Endothelial cell (in vitro differentiated cells): ENCODE results near the gene NCBP3. TPM values are rescaled to one million over a fixed set of nuclear protein-coding genes. Genes with fewer than 3 reads are reported as not detected.

Source experiments
- DNase-seq: peaks from one replicate; pipeline ENCODE4 v3.0.0; 2021; ENCODE audit warnings: low spot score
- H3K27ac Mint-ChIP-seq: one replicate; pipeline ENCODE4 v1.8.0; 2021; ENCODE audit warnings: mixed read lengths, inconsistent platforms; ENCODE audit not compliant: unreplicated experiment
- H3K27me3 Mint-ChIP-seq: one replicate; pipeline ENCODE4 v1.8.0; 2021; ENCODE audit warnings: mild to moderate bottlenecking, moderate library complexity, mixed read lengths, inconsistent platforms; ENCODE audit not compliant: unreplicated experiment
- H3K36me3 Mint-ChIP-seq: one replicate; pipeline ENCODE4 v1.8.0; 2021; ENCODE audit warnings: mild to moderate bottlenecking, low read depth, mixed read lengths, inconsistent platforms; ENCODE audit not compliant: unreplicated experiment
- H3K4me1 Mint-ChIP-seq: one replicate; pipeline ENCODE4 v1.8.0; 2021; ENCODE audit warnings: mild to moderate bottlenecking, mixed read lengths, inconsistent platforms; ENCODE audit not compliant: unreplicated experiment
- H3K4me3 Mint-ChIP-seq: one replicate; pipeline ENCODE4 v1.8.0; 2021; ENCODE audit warnings: mild to moderate bottlenecking, mixed read lengths, inconsistent platforms; ENCODE audit not compliant: unreplicated experiment
- H3K9me3 Mint-ChIP-seq: one replicate; pipeline ENCODE4 v1.8.0; 2021; ENCODE audit warnings: mixed read lengths, inconsistent platforms; ENCODE audit not compliant: unreplicated experiment
- CTCF ChIP-seq: fragments of 200-600 bp; sonication (generic); IDR thresholded peaks from one replicate; pipeline ENCODE4 v1.5.0; 2021; ENCODE audit warnings: antibody characterized with exemption; ENCODE audit not compliant: unreplicated experiment
- total RNA-seq: library from RNA; stranded (reverse); fragmentation: NEBNext Ultra II Directional; extraction: Animal tissue kit (Norgen Biotek cat#: 25700); gene quantifications from one replicate; pipeline ENCODE4 v1.2.1, GENCODE V29; 2021; ENCODE audit not compliant: unreplicated experiment

NCBP3 gene
- total RNA-seq, 1 donor from 2014 or later = 84.4 TPM

GRCh38 chr17:3828852-3829232 lies 17.2 kb downstream of the NCBP3 start:
- Mint-ChIP-seq H3K27me3 (peaks cover 7% of the 10 kb centered on the region), H3K9me3 (no peaks in the 10 kb centered on the region), H3K27ac (no peak overlapping the region), H3K4me1 (no peaks in the 10 kb centered on the region), H3K36me3 (peaks cover 21% of the 10 kb centered on the region), H3K4me3 (no peak overlapping the region)
- no peak for TF ChIP-seq CTCF
- DNase-seq = no peak

- Mint-ChIP-seq H3K27ac (no peak overlapping the region), H3K36me3 (peaks cover 23% of the 10 kb centered on the region), H3K27me3 (peaks cover 7% of the 10 kb centered on the region)
These were observed 17.7 kb downstream of the NCBP3 start for GRCh38 chr17:3828151-3828851.

GRCh38 chr17:3827124-3827773 lies 18.8 kb downstream of the NCBP3 start:
- no peaks in the 10 kb centered on the region for H3K9me3 Mint-ChIP-seq
- peak; percentile 76 for DNase-seq
- peaks cover 23% of the 10 kb centered on the region for H3K36me3 Mint-ChIP-seq
- no peak overlapping the region for H3K27ac Mint-ChIP-seq
- peaks cover 7% of the 10 kb centered on the region for H3K27me3 Mint-ChIP-seq
- no peaks in the 10 kb centered on the region for H3K4me1 Mint-ChIP-seq
- peak overlapping the region; percentile 62 for H3K4me3 Mint-ChIP-seq
- peak; percentile 63 for TF ChIP-seq CTCF

More at GRCh38 chr17:3828151-3828851, 17.7 kb downstream of the NCBP3 start:
- H3K4me3 Mint-ChIP-seq = no peak overlapping the region
- H3K4me1 Mint-ChIP-seq = no peaks in the 10 kb centered on the region
- no peaks in the 10 kb centered on the region for H3K9me3 Mint-ChIP-seq
- no peak for DNase-seq
- no peak for TF ChIP-seq CTCF

- no peak for TF ChIP-seq CTCF
- H3K27ac Mint-ChIP-seq = no peak overlapping the region
- peaks cover 7% of the 10 kb centered on the region for H3K27me3 Mint-ChIP-seq
- H3K4me1 Mint-ChIP-seq = no peaks in the 10 kb centered on the region
- H3K36me3 Mint-ChIP-seq = peaks cover 32% of the 10 kb centered on the region
- H3K4me3 Mint-ChIP-seq = no peak overlapping the region
- DNase-seq = no peak
- H3K9me3 Mint-ChIP-seq = no peaks in the 10 kb centered on the region
These were observed 19.9 kb downstream of the NCBP3 start for GRCh38 chr17:3826191-3826590.

- TF ChIP-seq CTCF = no peak
- Mint-ChIP-seq H3K9me3 (no peaks in the 10 kb centered on the region), H3K4me1 (peaks cover 10% of the 10 kb centered on the region), H3K27me3 (no peaks in the 10 kb centered on the region), H3K36me3 (peaks cover 33% of the 10 kb centered on the region), H3K27ac (no peak overlapping the region), H3K4me3 (peak overlapping the region; percentile 38)
- DNase-seq = no peak
These were observed 24.9 kb downstream of the NCBP3 start for GRCh38 chr17:3821101-3821500.
